T-cell (primary cell): ENCODE data around the gene TMED7. TPM values are rescaled to one million over a fixed set of nuclear protein-coding genes. Genes with fewer than 3 reads are reported as not detected.

Source experiments
- ATAC-seq, 4 experiments: fragments of 200-7000 bp in 3 of 4; fragments of 150-1000 bp in 1 of 4; cut with Tn5 transposase; replicated peaks in 1 of 4; 1 replicate in 3 of 4; 2 replicates in 1 of 4; pipeline ENCODE4 v1.10.0; 2021; ENCODE audit warnings: moderate library complexity in 3 of 4, mild to moderate bottlenecking in 2 of 4, moderate number of reproducible peaks in 1 of 4
- CTCF ChIA-PET, 2 donors: fragments of 300-600 bp; sonication (Branson Sonifier 250); formaldehyde crosslinking; loops; one replicate each; lab custom pipeline; 2022; ENCODE audit warnings: antibody characterized with exemption in 2 of 2; lab: Charles Lee
- POLR2A ChIA-PET, 2 donors: fragments of 300-600 bp; sonication (Branson Sonifier 250); formaldehyde crosslinking; loops; one replicate each; lab custom pipeline; 2022; ENCODE audit warnings: antibody characterized with exemption in 2 of 2; lab: Charles Lee
- DNase-seq, 35 experiments: peaks; one replicate each; pipeline versions ENCODE4 v3.0.0 to v3.0.0-alpha.2; 2013 to 2023
- H3K27ac ChIP-seq: one replicate; pipeline ENCODE4 v1.5.1; 2013; ENCODE audit warnings: low read length
- H3K27me3 ChIP-seq, 2 experiments: replicated peaks in 1 of 2; 1 replicate in 1 of 2; 2 replicates in 1 of 2; pipeline versions ENCODE4 v1.6.1 to v1.7.0; 2013; ENCODE audit warnings: low read length in 1 of 2, mixed read lengths in 1 of 2; ENCODE audit not compliant: control insufficient read depth in 2 of 2, insufficient read depth in 2 of 2; ENCODE audit errors: extremely low read depth in 1 of 2
- H3K36me3 ChIP-seq, 2 donors: 1 replicate in 1 of 2; 2 replicates in 1 of 2; pipeline versions ENCODE4 v1.6.1 to v1.7.0; 2013; ENCODE audit warnings: low read length in 1 of 2; ENCODE audit not compliant: control insufficient read depth in 2 of 2, insufficient read depth in 1 of 2; ENCODE audit errors: extremely low read depth in 1 of 2
- H3K4me1 ChIP-seq, 2 experiments: 1 replicate in 1 of 2; 2 replicates in 1 of 2; pipeline versions ENCODE4 v1.6.1 to v1.7.0; 2013; ENCODE audit warnings: low read length in 2 of 2, mixed read lengths in 1 of 2; ENCODE audit not compliant: insufficient read depth in 2 of 2, control insufficient read depth in 1 of 2; ENCODE audit errors: extremely low read depth in 1 of 2
- H3K4me3 ChIP-seq, 2 donors: 1 replicate in 1 of 2; 2 replicates in 1 of 2; pipeline versions ENCODE4 v1.5.1 to v1.7.0; 2013; ENCODE audit warnings: mild to moderate bottlenecking in 2 of 2, low read length in 1 of 2, moderate library complexity in 1 of 2; ENCODE audit not compliant: control insufficient read depth in 1 of 2; ENCODE audit errors: extremely low read depth in 1 of 2
- H3K9me3 ChIP-seq: 2 replicates; pipeline ENCODE4 v1.7.0; 2013
- H3K27ac Mint-ChIP-seq, 2 donors: one replicate each; pipeline ENCODE4 v1.8.0; 2020 to 2021; ENCODE audit warnings: mild to moderate bottlenecking in 2 of 2, mixed read lengths in 2 of 2
- H3K27me3 Mint-ChIP-seq, 2 donors: one replicate each; pipeline ENCODE4 v1.8.0; 2021 to 2022; ENCODE audit warnings: mixed read lengths in 2 of 2
- H3K36me3 Mint-ChIP-seq: one replicate; pipeline ENCODE4 v1.8.0; 2021; ENCODE audit warnings: mixed read lengths
- H3K4me1 Mint-ChIP-seq, 3 donors: one replicate each; pipeline ENCODE4 v1.8.0; 2020 to 2022; ENCODE audit warnings: mixed read lengths in 3 of 3, mild to moderate bottlenecking in 1 of 3
- H3K4me3 Mint-ChIP-seq, 3 donors: one replicate each; pipeline ENCODE4 v1.8.0; 2020 to 2022; ENCODE audit warnings: mild to moderate bottlenecking in 3 of 3, mixed read lengths in 3 of 3, moderate library complexity in 3 of 3
- H3K9me3 Mint-ChIP-seq, 3 donors: one replicate each; pipeline ENCODE4 v1.8.0; 2020 to 2022; ENCODE audit warnings: mixed read lengths in 3 of 3
- WGBS: methylation state at CpG from one replicate; pipeline ENCODE4 v1.1.5; 2013; ENCODE audit warnings: missing lambda C conversion rate; ENCODE audit not compliant: insufficient coverage; 5-methylcytosine and 5-hydroxymethylcytosine counted together
- total RNA-seq, 35 experiments: library from RNA in 6 of 35; stranded (reverse) in 6 of 35; fragments of 120-200 nt in 1 of 35; gene quantifications; one replicate each; pipeline versions ENCODE4 v1.2.1 to v1.2.4 and lab custom pipeline; 2013 to 2026

TMED7 gene
- total RNA-seq, 5 donors from 2014 or later (not counting 1 experiment from before 2014, with no cell fraction given) = 43.2 to 58.0 (median 57.7) TPM

- Histone ChIP-seq H3K36me3 (no peaks in the 10 kb centered on the region), H3K4me3 (no peak overlapping the region), H3K9me3 (no peaks in the 10 kb centered on the region), H3K27ac (no peak overlapping the region), H3K27me3 (peaks cover 0 to 7% of the 10 kb centered on the region in 2 experiments), H3K4me1 (no peaks in the 10 kb centered on the region)
- DNase-seq (no peak), ATAC-seq (no peak)
- H3K27me3 Mint-ChIP-seq = peaks cover 0 to 9% of the 10 kb centered on the region in 2 donors
- no peaks in the 10 kb centered on the region for H3K36me3 Mint-ChIP-seq
- CTCF ChIA-PET = interaction anchor here in 1 of 2 donors (1.6 kb wide), 1 partner anchor 10 kb away, joined by 5 read pairs; no protein-coding TSS in a partner anchor
- H3K9me3 Mint-ChIP-seq = no peaks in the 10 kb centered on the region
- no peak overlapping the region for H3K27ac Mint-ChIP-seq
- WGBS = no CpG with 5 or more reads among the region's 1 CpG
- H3K4me1 Mint-ChIP-seq = no peaks in the 10 kb centered on the region
- H3K4me3 Mint-ChIP-seq = no peak overlapping the region
- POLR2A ChIA-PET = no interaction called here
These were observed 57.2 kb downstream of the TMED7 start for GRCh38 chr5:115568668-115569067.

DNA sequence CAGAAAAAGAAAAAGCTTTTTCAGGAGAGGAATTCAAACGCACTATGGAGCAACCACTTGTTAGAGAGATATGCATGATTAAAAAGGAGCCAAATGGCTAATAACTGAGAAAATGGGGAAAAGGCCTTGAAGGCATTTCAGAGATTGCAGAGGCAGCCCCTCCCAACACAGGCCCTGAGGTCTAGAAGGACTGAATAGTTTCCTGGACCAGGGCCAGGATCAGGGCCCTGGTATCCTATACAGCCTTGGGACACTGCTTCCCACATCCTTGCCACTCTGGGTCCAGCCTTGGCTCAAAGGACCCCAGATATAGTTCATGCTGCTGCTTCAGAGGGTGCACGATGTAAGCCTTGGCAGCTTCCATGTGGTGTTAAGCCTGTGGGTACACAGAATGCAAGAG, 60.6 kb downstream of the TMED7 start:
- no peak overlapping the region for H3K4me3 Mint-ChIP-seq
- H3K27ac Mint-ChIP-seq = no peak overlapping the region
- Histone ChIP-seq H3K4me1 (no peaks in the 10 kb centered on the region), H3K4me3 (no peak overlapping the region), H3K27me3 (peaks cover 0 to 7% of the 10 kb centered on the region in 2 experiments), H3K36me3 (no peaks in the 10 kb centered on the region), H3K27ac (no peak overlapping the region), H3K9me3 (no peaks in the 10 kb centered on the region)
- H3K27me3 Mint-ChIP-seq = peaks cover under 1 to 16% of the 10 kb centered on the region in 2 donors
- 100% methylated on average over 1 of the region's 2 CpGs for WGBS
- H3K36me3 Mint-ChIP-seq = no peaks in the 10 kb centered on the region
- POLR2A ChIA-PET = no interaction called here
- CTCF ChIA-PET = no interaction called here
- no peak for DNase-seq
- H3K9me3 Mint-ChIP-seq = no peaks in the 10 kb centered on the region
- ATAC-seq = no peak
- H3K4me1 Mint-ChIP-seq = no peaks in the 10 kb centered on the region

Other genes with a start within 250 kb of the TMED7 start
- gene FEM1C, start 81.3 kb downstream of the TMED7 start, total RNA-seq = 10 to 100 TPM; 14.2 to 30.3 (median 15.3) TPM
- 1 to 10 TPM in 2 of 5 donors, under 1 TPM in 3; 0.51 to 1.7 (median 0.82) TPM for gene TICAM2, start 23.6 kb downstream of the TMED7 start, total RNA-seq
- under 1 TPM in 2 of 5 donors, not detected in 3; 0.23 to 0.82 TPM for gene CDO1, start 190.6 kb upstream of the TMED7 start, total RNA-seq
- gene ATG12, start 215.5 kb upstream of the TMED7 start, total RNA-seq = 10 to 100 TPM; 55.2 to 61.4 (median 58.9) TPM
- gene AP3S1, start 215.9 kb upstream of the TMED7 start, total RNA-seq = 10 to 100 TPM; 36.4 to 44.2 (median 39.2) TPM